GM19035 (cell line): ENCODE measurements around the gene PRDM15.

Source experiments
- ATAC-seq: cut with Tn5 transposase; IDR thresholded peaks from one replicate; pipeline ENCODE4 v1.9.1; 2021; ENCODE audit not compliant: unreplicated experiment

Gene PRDM15

GRCh38 chr21:41827951-41828883, 50.9 kb downstream of the PRDM15 start:
- no peak for ATAC-seq

DNA sequence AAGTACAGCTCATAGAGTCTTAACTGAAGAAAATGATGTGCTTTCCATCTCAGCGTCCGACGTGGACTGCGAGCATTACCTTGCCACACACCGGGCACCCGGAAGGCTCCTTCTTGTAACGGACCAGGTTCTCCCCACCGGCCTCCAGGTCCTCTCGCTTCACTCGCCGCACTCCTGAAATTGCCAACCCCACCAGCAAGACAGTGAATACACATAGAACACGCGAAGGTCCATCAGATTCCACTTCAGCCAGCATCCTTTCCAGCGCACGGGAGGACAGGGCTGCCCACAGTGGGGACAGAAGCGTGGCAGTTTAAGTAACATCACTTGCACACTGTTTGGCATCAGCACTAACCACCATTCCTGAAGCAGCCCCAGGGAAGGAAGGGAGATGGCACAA, 53.3 kb downstream of the PRDM15 start:
- ATAC-seq: no peak

- no peak for ATAC-seq
Measured at GRCh38 chr21:41825216-41825615, 53.9 kb downstream of the PRDM15 start.

- no peak for ATAC-seq
Measured at GRCh38 chr21:41824466-41825207, 54.5 kb downstream of the PRDM15 start.

- ATAC-seq: no peak
Measured at GRCh38 chr21:41823906-41824305, 55.2 kb downstream of the PRDM15 start.

DNA sequence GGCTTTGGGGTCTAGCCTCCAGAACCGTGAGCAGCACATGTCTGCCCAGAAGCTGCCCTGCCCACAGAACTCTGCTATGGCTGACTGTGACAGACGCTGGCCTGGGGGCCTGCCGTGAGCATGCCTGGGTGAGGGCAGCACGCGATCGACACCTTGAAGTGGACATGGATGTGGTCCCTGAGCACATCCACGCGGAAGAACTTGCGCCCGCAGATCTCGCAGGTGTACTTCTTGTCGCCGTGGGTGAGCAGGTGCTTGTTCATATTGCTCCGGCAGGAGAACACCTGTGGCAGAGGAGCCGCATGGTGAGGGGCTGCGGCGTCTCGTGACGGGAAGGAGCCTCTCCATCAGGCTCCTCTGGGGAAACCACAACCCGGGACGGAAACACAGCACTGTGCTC, 56.0 kb downstream of the PRDM15 start:
- ATAC-seq: no peak

GRCh38 chr21:41821756-41822431, 57.2 kb downstream of the PRDM15 start:
- ATAC-seq: no peak

DNA sequence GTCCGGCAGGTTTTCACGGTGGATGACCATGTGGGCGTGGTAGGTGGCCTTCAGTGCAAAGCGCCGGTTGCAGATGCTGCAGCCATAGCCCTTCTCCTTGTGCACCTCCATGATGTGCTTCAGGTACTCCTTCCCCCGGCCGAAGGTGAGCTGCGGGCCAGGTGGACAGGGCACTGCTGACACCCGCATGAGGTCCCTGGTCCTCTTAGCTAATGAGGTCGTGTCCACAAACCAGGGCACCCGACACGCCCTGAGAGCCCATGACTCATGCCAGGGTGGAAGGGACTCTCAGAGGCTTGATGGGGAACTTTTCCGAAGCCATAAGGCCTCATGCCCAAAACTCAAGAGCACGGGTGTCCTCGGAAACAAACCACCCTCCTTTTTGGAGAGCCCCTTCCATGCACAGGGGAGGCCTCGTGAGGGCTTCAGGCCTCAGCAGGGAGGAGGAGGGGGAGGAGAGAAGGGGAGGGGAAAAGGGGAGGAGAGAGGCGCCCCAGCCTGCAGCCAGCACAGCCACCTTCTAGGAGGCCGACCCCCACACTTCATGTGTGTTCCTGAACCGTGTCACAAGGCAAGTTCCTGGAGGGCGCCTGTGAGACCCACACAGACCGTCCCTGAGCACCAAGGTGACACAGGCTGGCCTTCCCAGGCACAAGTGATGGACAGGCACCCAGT, 57.9 kb downstream of the PRDM15 start:
- no peak for ATAC-seq

DNA sequence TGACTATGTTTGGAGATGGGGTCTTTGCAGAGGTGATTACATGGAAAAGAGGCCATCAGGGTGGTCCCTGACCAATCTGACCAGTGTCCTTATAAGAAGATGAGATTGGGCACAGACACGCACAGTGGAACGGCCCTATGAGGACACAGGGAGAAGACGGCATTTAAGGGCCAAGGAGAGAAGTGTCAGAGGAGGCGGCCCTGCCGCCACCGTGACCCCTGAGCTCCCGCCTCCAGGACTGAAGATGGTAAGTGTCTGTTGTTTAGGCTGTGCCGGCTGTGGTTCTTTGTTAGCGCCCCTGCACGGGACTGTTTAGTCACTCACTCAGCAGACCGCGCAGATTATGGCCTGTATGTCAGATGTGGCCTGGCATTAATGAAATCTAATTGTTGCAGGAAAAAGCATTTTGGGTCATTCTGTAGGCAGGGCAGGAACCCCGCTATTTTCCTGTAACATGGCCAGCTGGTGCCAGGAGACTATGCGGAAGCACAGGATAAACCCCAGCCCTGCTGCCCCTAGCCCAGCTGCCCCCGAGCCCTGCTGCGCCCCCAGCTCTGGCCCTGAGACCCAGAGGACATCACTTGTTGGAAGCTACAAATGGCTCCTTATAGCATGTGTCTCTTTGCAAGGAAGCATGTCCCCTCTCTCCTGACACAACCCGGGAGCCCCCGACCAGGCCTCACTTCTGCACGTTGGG, 58.6 kb downstream of the PRDM15 start:
- ATAC-seq: no peak

GRCh38 chr21:41819856-41820281, 59.3 kb downstream of the PRDM15 start:
- ATAC-seq: no peak

DNA sequence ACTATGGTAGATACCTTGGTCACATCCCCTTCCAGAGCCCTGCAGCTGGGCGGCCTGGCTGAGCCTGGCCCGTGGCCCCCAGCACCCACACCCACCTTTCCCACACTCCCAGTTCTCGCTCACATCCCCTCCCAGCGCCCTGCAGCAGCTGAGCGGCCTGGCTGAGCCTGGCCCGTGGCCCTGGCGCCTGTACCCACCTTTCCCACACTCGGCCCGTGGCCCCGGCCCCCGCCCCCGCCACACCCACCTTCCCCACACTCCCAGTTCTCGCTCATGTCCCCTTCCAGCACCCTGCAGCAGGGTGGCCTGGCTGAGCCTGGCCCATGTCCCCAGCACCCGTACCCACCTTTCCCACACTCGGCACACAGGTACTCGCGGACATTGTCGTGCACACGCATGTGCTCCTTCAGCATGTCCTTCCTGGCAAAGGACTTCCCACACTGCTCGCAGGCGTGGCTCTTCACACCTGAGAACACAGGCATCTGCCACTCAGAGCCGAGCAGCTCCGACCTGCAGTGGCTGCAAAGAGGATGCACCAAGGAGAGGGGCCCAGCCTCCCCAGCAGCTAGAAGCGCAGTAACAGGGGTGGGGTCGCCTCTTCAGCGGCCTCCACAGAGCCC, 59.8 kb downstream of the PRDM15 start:
- no peak for ATAC-seq

- no peak for ATAC-seq
Measured at GRCh38 chr21:41817877-41818855, 61.0 kb downstream of the PRDM15 start.

- no peak for ATAC-seq
Measured at GRCh38 chr21:41817228-41817627, 61.9 kb downstream of the PRDM15 start.

GRCh38 chr21:41816583-41817165, 62.5 kb downstream of the PRDM15 start:
- ATAC-seq: no peak

GRCh38 chr21:41815652-41816582, 63.2 kb downstream of the PRDM15 start:
- ATAC-seq: no peak

- no peak for ATAC-seq
Measured at GRCh38 chr21:41813226-41813625, 65.9 kb downstream of the PRDM15 start.

- ATAC-seq: no peak
Measured at GRCh38 chr21:41812679-41813078, 66.5 kb downstream of the PRDM15 start.
